GM12873 (cell line): ENCODE data around the gene SLC26A2.

Experiments used
- TF ChIP-seq, protein P1 (sequence below): IDR thresholded peaks from 2 replicates; pipeline ENCODE4 v1.5.1; 2012; ENCODE audit warnings: low read depth, mild to moderate bottlenecking, moderate library complexity, low read length, control low read depth; ENCODE audit not compliant: insufficient read depth; ENCODE audit errors: missing control alignments

The SLC26A2 gene

DNA sequence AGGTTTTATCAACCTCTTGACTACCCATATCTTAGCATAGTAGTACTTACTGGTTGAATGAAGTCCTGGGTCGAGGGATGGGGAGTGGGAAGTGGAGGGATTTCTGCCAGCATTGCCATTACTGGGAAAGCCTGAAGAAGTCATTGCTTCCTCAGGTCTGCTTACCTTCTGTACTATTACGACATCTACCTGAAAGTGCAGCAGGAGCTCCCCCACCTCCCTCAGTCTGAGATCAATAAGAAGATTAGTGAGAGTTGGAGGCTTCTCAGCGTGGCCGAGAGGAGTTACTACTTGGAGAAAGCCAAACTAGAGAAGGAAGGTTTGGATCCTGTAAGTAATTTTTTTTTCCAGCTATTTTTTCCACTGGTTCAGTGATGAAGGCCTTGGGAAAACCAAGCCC lies 45.8 kb downstream of the SLC26A2 start:
- TF ChIP-seq, protein P1, sequence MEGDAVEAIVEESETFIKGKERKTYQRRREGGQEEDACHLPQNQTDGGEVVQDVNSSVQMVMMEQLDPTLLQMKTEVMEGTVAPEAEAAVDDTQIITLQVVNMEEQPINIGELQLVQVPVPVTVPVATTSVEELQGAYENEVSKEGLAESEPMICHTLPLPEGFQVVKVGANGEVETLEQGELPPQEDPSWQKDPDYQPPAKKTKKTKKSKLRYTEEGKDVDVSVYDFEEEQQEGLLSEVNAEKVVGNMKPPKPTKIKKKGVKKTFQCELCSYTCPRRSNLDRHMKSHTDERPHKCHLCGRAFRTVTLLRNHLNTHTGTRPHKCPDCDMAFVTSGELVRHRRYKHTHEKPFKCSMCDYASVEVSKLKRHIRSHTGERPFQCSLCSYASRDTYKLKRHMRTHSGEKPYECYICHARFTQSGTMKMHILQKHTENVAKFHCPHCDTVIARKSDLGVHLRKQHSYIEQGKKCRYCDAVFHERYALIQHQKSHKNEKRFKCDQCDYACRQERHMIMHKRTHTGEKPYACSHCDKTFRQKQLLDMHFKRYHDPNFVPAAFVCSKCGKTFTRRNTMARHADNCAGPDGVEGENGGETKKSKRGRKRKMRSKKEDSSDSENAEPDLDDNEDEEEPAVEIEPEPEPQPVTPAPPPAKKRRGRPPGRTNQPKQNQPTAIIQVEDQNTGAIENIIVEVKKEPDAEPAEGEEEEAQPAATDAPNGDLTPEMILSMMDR = no peak

GRCh38 chr5:150007050-150007449 lies 46.5 kb downstream of the SLC26A2 start:
- TF ChIP-seq, protein P1 = no peak

DNA sequence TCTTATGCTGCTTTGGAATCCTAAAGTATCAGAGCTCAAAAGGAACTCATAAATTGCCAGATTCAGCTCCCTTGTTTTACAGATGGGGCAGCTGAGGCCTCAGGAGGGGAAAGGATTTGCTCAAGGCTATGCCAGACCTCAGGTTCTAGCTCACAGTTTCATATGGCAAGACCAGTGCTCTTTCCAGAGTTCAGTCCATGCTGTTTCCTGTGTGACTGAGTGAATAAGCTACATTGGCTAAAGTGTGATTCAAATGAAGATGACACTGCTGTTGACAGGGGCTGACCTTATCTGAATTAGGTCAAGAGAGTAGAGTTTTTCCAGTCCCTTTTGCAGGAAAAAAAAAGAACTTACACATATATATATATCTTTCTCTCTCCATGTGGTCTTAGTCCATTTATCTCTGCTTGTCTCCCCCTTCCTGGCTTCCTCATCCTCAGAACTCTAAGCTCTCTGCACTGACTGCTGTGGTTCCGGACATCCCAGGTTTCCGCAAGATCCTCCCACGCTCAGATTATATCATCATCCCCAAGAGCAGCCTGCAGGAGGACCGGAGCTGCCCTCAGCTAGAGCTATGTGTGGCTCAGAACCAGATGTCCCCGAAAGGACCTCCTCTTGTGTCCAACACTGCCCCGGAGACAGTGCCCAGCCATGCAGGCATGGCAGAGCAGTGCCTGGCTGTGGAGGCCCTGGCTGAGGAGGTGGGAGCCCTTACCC lies 49.3 kb downstream of the SLC26A2 start:
- TF ChIP-seq, protein P1 = no peak

DNA sequence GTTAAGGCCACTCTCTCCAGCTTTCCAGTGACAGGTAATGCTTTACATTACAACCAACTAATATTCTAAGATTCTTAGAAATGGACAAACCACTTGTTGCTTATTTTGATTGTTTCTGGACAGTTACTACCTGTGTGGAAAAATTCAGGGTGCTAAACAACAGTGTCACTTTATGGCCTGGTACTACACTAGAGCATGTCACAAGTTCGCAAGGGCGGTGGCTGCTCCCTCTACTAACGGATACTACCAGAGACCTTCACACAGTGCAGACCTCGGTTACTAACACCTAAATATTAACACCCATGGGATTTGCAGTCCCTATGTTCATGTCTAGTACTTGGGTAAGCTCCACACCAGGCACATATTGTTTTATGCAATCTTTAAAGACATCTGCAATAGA lies 53.4 kb downstream of the SLC26A2 start:
- TF ChIP-seq, protein P1 = no peak

- TF ChIP-seq, protein P1 = no peak
These were observed 53.9 kb downstream of the SLC26A2 start for GRCh38 chr5:150014456-150014855.

- TF ChIP-seq, protein P1 = no peak
These were observed 54.9 kb downstream of the SLC26A2 start for GRCh38 chr5:150015415-150015814.

GRCh38 chr5:150016537-150016936 lies 56.0 kb downstream of the SLC26A2 start:
- TF ChIP-seq, protein P1 = no peak
